K562 (cell line): ENCODE results near the gene ATRIP. TPM values are rescaled to one million over a fixed set of nuclear protein-coding genes. Genes with fewer than 3 reads are reported as not detected.

Source experiments
- AFF1 ChIP-seq, 2 experiments: fragments of 450-650 bp; IDR thresholded peaks; 2 replicates each; pipeline ENCODE4 v1.6.1; 2018; ENCODE audit warnings: mild to moderate bottlenecking in 2 of 2, low read depth in 1 of 2; ENCODE audit not compliant: partially characterized antibody in 2 of 2
- BCLAF1 ChIP-seq, 2 experiments: fragments of 450-650 bp in 1 of 2; IDR thresholded peaks; 2 replicates each; pipeline ENCODE4 v1.6.1; 2011 to 2017; ENCODE audit warnings: low read depth in 2 of 2, antibody characterized with exemption in 1 of 2, borderline replicate concordance in 1 of 2, low read length in 1 of 2, mild to moderate bottlenecking in 1 of 2, mixed read lengths in 1 of 2; ENCODE audit not compliant: control insufficient read depth in 1 of 2
- CREB1 ChIP-seq, 2 experiments: sonication (generic) in 1 of 2; formaldehyde crosslinking in 1 of 2; IDR thresholded peaks; 2 replicates each; pipeline versions ENCODE4 v1.6.1 to v1.8.0; 2012 to 2022; ENCODE audit warnings: inconsistent platforms in 1 of 2, mild to moderate bottlenecking in 1 of 2, missing genetic modification reagents in 1 of 2, moderate library complexity in 1 of 2
- E2F5 ChIP-seq: sonication (generic); formaldehyde crosslinking; IDR thresholded peaks from 2 replicates; pipeline ENCODE4 v1.8.0; 2022; ENCODE audit warnings: mild to moderate bottlenecking, missing genetic modification reagents
- MYC ChIP-seq, 2 experiments: fragments of 250-450 bp in 1 of 2; sonication (Bioruptor Pico) in 1 of 2; IDR thresholded peaks; 2 replicates each; pipeline versions ENCODE4 v1.5.1 to v1.6.1; 2012 to 2021; ENCODE audit warnings: low read depth in 2 of 2, borderline replicate concordance in 1 of 2, improper control_type of control experiment in 1 of 2, low read length in 1 of 2, mild to moderate bottlenecking in 1 of 2, moderate library complexity in 1 of 2
- PCBP1 ChIP-seq: fragments of 200-400 bp; formaldehyde crosslinking; IDR thresholded peaks from 2 replicates; pipeline ENCODE4 v1.6.1; 2018; ENCODE audit warnings: mild to moderate bottlenecking, low read depth, low read length; ENCODE audit not compliant: poor library complexity, severe bottlenecking
- SMC3 ChIP-seq: conservative IDR thresholded peaks from 2 replicates; pipeline ENCODE4 v1.6.1; 2011; ENCODE audit warnings: low read depth, low read length, improper control_type of control experiment; ENCODE audit not compliant: insufficient read depth
- ZNF740 ChIP-seq, 3 experiments: fragments of 200-800 bp in 1 of 3; sonication (Bioruptor generic) in 1 of 3; sonication (generic) in 1 of 3; formaldehyde crosslinking in 1 of 3; IDR thresholded peaks; 2 replicates each; pipeline versions ENCODE4 v1.6.1 to v1.8.0; 2016 to 2022; ENCODE audit warnings: mild to moderate bottlenecking in 2 of 3, missing compliant biosample characterization in 2 of 3, missing genetic modification characterization in 2 of 3, missing genetic modification reagents in 1 of 3
- polyA plus RNA-seq, 8 experiments: library from polyadenylated mRNA; depleted of rRNA in 4 of 8; stranded (reverse) in 5 of 8; unstranded in 3 of 8; fragments of >200 nt; fragmentation: Nextera tagmentation in 2 of 8; fragmentation: Illumina TruSeq in 1 of 8; extraction: Ambion mirVana in 2 of 8; extraction: Trizol in 1 of 8; gene quantifications; 2 replicates each; pipeline versions ENCODE4 v1.2.1 to v1.2.3, GENCODE V29; 2011 to 2014; ENCODE audit warnings: inconsistent platforms in 1 of 8, missing spikeins in 1 of 8
- total RNA-seq, 7 experiments: library from RNA; depleted of rRNA in 6 of 7; stranded (reverse); fragments of >200 nt in 6 of 7; fragmentation: Illumina TruSeq in 2 of 7; extraction: Trizol in 2 of 7; gene quantifications; 2 replicates each; pipeline versions ENCODE4 v1.2.1 to v1.2.3, GENCODE V29; 2011 to 2021; ENCODE audit warnings: low replicate concordance in 1 of 7
- TF ChIP-seq, protein P1 (sequence below): fragments of 450-650 bp; IDR thresholded peaks from 2 replicates; pipeline ENCODE4 v1.6.1; 2016; ENCODE audit warnings: low read depth, mild to moderate bottlenecking, moderate library complexity
- TF ChIP-seq, protein P2 (sequence below): fragments of 250-450 bp; sonication (Bioruptor Pico); IDR thresholded peaks from 2 replicates; pipeline ENCODE4 v1.5.0; 2022; ENCODE audit warnings: mild to moderate bottlenecking

ATRIP gene
- total and polyA plus RNA-seq, 9 of the 15 experiments (the other 6 are each of a cell fraction or from before 2014, with no cell fraction given), result 1.7 to 15.7 (median 10.5) TPM

DNA sequence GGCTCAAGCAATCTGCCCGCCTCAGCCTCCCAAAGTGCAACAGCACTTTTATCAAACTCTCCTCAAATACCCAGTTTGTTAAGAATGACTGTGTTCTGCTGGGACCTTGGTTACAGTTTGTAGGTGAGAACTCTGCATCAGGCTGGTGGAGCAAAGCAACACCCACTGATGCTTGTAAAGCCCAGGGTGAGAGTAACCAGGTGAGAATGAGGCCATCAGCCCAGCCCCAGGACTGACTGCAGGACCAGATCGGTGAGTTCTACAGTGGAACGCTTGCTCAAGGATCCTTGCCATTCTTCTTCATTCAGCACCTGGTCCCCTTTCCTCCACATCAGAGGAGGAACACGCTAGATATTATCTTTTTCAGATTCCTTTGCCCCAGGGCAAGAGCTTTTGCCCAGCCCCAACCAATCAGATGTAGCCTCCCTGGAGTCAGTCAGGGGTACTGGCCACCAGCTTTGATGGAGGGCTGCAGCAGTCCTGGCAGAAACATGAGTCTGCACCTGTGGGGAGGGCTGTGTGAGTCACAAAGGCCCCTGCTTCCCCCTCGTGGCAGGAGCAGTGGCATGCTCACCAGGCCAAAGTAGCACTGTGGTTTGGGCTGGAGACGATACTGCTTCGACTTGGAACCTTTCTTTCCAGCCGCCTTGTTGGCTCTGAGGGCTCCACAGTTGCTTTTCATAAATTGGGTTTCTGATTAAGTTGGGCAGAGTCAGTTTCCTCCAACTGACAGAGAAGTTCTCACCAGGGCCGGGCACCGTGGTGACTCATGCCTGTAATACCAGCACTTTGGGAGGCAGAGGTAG is 60.9 kb downstream of the ATRIP start (continued):
- TF ChIP-seq MYC (IDR thresholded peaks at IDR 0.05; ENCODE audit: low read depth, low read length) (0 out of 2 replicates have a peak, but pooled peaks have one; percentile 21), MYC (CRISPR knock-in tag; IDR thresholded peaks at IDR 0.05; ENCODE audit: borderline replicate concordance, low read depth) (no peak), ZNF740 (CRISPR knock-in tag; IDR thresholded peaks at IDR 0.05) (no peak), ZNF740 (tag; IDR thresholded peaks at IDR 0.05) (no peak), AFF1 (IDR thresholded peaks at IDR 0.05; ENCODE audit: low read depth in 1 of 2, partially characterized antibody in 2 of 2) (no peak), E2F5 (no peak), SMC3 (peak; percentile 66; the same call in 1 of the 2 replicates), CREB1 (IDR thresholded peaks at IDR 0.05) (no peak), CREB1 (CRISPR knock-in tag; IDR thresholded peaks at IDR 0.05) (peak; percentile 43), PCBP1 (no peak), BCLAF1 (IDR thresholded peaks at IDR 0.05; ENCODE audit: borderline replicate concordance in 1 of 2, control insufficient read depth in 1 of 2, low read depth in 2 of 2, low read length in 1 of 2) (no peak)
- TF ChIP-seq, protein P1, sequence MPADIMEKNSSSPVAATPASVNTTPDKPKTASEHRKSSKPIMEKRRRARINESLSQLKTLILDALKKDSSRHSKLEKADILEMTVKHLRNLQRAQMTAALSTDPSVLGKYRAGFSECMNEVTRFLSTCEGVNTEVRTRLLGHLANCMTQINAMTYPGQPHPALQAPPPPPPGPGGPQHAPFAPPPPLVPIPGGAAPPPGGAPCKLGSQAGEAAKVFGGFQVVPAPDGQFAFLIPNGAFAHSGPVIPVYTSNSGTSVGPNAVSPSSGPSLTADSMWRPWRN, result no peak
- TF ChIP-seq, protein P2, sequence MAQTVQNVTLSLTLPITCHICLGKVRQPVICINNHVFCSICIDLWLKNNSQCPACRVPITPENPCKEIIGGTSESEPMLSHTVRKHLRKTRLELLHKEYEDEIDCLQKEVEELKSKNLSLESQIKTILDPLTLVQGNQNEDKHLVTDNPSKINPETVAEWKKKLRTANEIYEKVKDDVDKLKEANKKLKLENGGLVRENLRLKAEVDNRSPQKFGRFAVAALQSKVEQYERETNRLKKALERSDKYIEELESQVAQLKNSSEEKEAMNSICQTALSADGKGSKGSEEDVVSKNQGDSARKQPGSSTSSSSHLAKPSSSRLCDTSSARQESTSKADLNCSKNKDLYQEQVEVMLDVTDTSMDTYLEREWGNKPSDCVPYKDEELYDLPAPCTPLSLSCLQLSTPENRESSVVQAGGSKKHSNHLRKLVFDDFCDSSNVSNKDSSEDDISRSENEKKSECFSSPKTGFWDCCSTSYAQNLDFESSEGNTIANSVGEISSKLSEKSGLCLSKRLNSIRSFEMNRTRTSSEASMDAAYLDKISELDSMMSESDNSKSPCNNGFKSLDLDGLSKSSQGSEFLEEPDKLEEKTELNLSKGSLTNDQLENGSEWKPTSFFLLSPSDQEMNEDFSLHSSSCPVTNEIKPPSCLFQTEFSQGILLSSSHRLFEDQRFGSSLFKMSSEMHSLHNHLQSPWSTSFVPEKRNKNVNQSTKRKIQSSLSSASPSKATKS (CRISPR knock-in tag), result no peak
